A673 (cell line): ENCODE results near the gene KIDINS220.

Source experiments
- EZH2 ChIP-seq: fragments of 200-600 bp; sonication (generic); IDR thresholded peaks from 2 replicates; pipeline ENCODE4 v1.6.1; 2017; ENCODE audit warnings: borderline replicate concordance, low read depth, mild to moderate bottlenecking, mixed read lengths, antibody characterized with exemption, low read length; ENCODE audit not compliant: poor library complexity, severe bottlenecking
- TF ChIP-seq, protein P1 (sequence below): fragments of 300-800, 200-600 bp; sonication (generic); conservative IDR thresholded peaks from 2 replicates; pipeline ENCODE4 v1.5.1; 2017; ENCODE audit warnings: low read depth, mild to moderate bottlenecking, antibody characterized with exemption, low read length, moderate library complexity, mixed read lengths

DNA sequence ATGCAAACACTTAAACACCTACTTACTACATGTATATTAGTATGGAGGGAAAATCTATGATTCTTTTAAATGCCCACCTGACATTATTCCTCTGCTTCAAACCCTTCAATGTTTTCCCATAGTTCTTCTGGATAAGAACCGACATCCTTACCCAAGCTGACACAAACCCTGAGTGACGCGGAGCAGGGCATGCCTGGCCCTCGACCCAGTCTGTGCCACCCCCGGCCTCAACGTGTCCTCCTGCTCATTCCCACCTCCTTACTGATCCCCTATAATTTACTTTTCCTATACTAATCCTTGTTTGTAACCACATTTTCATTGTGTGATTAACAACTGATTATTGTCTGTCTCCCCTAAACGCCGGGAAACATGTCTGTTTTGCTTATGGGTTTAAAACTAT lies 17.5 kb downstream of the KIDINS220 start:
- TF ChIP-seq, protein P1, sequence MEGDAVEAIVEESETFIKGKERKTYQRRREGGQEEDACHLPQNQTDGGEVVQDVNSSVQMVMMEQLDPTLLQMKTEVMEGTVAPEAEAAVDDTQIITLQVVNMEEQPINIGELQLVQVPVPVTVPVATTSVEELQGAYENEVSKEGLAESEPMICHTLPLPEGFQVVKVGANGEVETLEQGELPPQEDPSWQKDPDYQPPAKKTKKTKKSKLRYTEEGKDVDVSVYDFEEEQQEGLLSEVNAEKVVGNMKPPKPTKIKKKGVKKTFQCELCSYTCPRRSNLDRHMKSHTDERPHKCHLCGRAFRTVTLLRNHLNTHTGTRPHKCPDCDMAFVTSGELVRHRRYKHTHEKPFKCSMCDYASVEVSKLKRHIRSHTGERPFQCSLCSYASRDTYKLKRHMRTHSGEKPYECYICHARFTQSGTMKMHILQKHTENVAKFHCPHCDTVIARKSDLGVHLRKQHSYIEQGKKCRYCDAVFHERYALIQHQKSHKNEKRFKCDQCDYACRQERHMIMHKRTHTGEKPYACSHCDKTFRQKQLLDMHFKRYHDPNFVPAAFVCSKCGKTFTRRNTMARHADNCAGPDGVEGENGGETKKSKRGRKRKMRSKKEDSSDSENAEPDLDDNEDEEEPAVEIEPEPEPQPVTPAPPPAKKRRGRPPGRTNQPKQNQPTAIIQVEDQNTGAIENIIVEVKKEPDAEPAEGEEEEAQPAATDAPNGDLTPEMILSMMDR = no peak
- no peak for TF ChIP-seq EZH2
